Ishikawa (cell line): ENCODE data around the gene FOXQ1.

Experiments used
- CEBPB ChIP-seq: IDR thresholded peaks from 2 replicates; pipeline ENCODE4 v1.6.1; 2012
- CREB1 ChIP-seq: IDR thresholded peaks from 2 replicates; pipeline ENCODE4 v1.6.1; 2012; ENCODE audit warnings: low read depth
- EGR1 ChIP-seq: IDR thresholded peaks from 2 replicates; pipeline ENCODE4 v1.6.1; 2012
- EP300 ChIP-seq: IDR thresholded peaks from 2 replicates; pipeline ENCODE4 v1.6.1; 2012; ENCODE audit warnings: borderline replicate concordance
- FOXM1 ChIP-seq: IDR thresholded peaks from 2 replicates; pipeline ENCODE4 v1.6.1; 2012; ENCODE audit warnings: low read depth, borderline replicate concordance
- MAX ChIP-seq: IDR thresholded peaks from 2 replicates; pipeline ENCODE4 v1.6.1; 2012
- NFIC ChIP-seq: IDR thresholded peaks from 2 replicates; pipeline ENCODE4 v1.6.1; 2012
- RAD21 ChIP-seq: IDR thresholded peaks from 2 replicates; pipeline ENCODE4 v1.6.1; 2012; ENCODE audit warnings: low read depth
- REST ChIP-seq: IDR thresholded peaks from 2 replicates; pipeline ENCODE4 v1.6.1; 2012; ENCODE audit warnings: low read depth, mild to moderate bottlenecking
- TAF1 ChIP-seq: IDR thresholded peaks from 2 replicates; pipeline ENCODE4 v1.6.1; 2012; ENCODE audit warnings: low read depth, mild to moderate bottlenecking
- TCF12 ChIP-seq: IDR thresholded peaks from 2 replicates; pipeline ENCODE4 v1.6.1; 2012; ENCODE audit warnings: low read depth
- TEAD4 ChIP-seq: IDR thresholded peaks from 2 replicates; pipeline ENCODE4 v1.6.1; 2012
- USF1 ChIP-seq: IDR thresholded peaks from 2 replicates; pipeline ENCODE4 v1.6.1; 2012
- YY1 ChIP-seq: IDR thresholded peaks from 2 replicates; pipeline ENCODE4 v1.6.1; 2012; ENCODE audit warnings: low read depth
- ZBTB7A ChIP-seq: IDR thresholded peaks from 2 replicates; pipeline ENCODE4 v1.6.1; 2012; ENCODE audit warnings: low read depth

FOXQ1 gene

DNA sequence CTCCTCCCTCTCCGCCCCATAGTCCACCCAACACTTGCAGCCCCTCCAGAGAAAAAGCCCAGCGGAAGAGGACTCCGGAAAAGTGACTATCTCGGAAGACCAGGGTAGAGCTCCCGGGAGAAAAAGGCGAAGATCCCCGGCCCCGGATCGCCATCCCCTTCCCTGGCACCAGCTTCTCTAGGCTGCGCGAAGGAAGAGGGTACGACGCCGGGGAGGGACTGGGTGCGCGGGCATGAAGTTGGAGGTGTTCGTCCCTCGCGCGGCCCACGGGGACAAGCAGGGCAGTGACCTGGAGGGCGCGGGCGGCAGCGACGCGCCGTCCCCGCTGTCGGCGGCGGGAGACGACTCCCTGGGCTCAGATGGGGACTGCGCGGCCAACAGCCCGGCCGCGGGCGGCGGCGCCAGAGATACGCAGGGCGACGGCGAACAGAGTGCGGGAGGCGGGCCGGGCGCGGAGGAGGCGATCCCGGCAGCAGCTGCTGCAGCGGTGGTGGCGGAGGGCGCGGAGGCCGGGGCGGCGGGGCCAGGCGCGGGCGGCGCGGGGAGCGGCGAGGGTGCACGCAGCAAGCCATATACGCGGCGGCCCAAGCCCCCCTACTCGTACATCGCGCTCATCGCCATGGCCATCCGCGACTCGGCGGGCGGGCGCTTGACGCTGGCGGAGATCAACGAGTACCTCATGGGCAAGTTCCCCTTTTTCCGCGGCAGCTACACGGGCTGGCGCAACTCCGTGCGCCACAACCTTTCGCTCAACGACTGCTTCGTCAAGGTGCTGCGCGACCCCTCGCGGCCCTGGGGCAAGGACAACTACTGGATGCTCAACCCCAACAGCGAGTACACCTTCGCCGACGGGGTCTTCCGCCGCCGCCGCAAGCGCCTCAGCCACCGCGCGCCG lies 822 bp downstream of the FOXQ1 start:
- TF ChIP-seq TCF12 (no peak), ZBTB7A (0 out of 2 replicates have a peak, but pooled peaks have one; percentile 36)

DNA sequence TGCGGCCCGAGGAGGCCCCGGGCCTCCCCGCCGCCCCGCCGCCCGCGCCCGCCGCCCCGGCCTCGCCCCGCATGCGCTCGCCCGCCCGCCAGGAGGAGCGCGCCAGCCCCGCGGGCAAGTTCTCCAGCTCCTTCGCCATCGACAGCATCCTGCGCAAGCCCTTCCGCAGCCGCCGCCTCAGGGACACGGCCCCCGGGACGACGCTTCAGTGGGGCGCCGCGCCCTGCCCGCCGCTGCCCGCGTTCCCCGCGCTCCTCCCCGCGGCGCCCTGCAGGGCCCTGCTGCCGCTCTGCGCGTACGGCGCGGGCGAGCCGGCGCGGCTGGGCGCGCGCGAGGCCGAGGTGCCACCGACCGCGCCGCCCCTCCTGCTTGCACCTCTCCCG lies 1.5 kb downstream of the FOXQ1 start:
- TF ChIP-seq USF1 = no peak
- no peak for TF ChIP-seq TAF1
- no peak for TF ChIP-seq YY1
- TF ChIP-seq CREB1 = no peak
- TF ChIP-seq FOXM1 = no peak
- TF ChIP-seq TEAD4 = no peak
- no peak for TF ChIP-seq NFIC
- TF ChIP-seq ZBTB7A = no peak
- TF ChIP-seq RAD21 = no peak

DNA sequence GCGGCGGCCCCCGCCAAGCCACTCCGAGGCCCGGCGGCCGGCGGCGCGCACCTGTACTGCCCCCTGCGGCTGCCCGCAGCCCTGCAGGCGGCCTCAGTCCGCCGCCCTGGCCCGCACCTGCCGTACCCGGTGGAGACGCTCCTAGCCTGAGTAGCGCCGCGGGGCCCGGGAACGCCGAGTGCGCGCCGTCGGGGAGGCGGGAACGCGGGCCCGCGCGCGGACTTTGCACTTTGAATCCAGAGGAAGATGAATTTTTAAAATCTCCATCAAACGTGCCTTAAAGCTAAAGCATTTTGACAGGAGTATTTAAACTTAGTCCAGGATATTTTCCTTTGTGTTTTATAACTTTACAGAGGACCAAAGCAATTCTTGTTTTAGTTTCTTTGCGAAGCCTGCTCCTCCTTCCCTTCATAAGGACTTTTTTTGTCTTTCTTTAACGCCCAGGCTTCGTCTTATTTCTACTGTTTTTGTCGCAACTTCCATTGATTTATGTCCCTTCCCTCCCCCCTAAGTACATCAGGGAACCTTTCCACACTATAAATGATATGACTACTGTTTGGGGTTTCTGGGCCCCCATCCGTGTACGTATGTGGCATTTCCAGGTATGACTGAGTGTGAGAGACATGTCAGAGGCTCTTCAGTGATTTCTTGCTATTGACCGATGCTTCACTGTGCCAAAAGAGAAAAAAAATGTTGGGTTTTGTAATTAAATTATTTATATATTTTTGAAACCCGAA lies 2.0 kb downstream of the FOXQ1 start:
- no peak for TF ChIP-seq FOXM1
- TF ChIP-seq RAD21 = peak; percentile 32; the same call in 1 of the 2 replicates

- no peak for TF ChIP-seq RAD21
- TF ChIP-seq MAX = no peak
- TF ChIP-seq TAF1 = no peak
- TF ChIP-seq USF1 = no peak
- no peak for TF ChIP-seq ZBTB7A
- TF ChIP-seq REST = no peak
- no peak for TF ChIP-seq NFIC
- no peak for TF ChIP-seq CREB1
- no peak for TF ChIP-seq EGR1
- TF ChIP-seq EP300 = no peak
- no peak for TF ChIP-seq YY1
- no peak for TF ChIP-seq TCF12
- TF ChIP-seq TEAD4 = no peak
- TF ChIP-seq FOXM1 = no peak
Observed at GRCh38 chr6:1314617-1315016, 2.7 kb downstream of the FOXQ1 start.

DNA sequence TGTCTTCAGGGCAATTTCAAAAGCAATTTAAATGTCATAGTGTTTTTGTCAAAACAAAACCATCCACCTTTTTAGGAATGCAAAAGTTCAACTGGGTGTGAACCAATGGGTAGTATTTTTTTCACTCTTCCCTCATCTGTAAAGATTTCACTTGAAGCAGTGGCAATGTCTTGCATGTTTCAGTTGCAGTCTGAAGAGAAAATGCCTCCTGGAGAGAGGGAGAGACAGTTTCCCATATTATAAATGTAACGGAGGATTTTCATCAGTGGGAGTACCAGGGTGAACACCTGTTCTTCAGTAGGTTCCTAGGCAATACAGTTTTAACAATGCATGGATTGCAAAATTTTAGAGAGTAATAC lies 3.3 kb downstream of the FOXQ1 start:
- no peak for TF ChIP-seq EP300
- TF ChIP-seq FOXM1 = no peak
- TF ChIP-seq EGR1 = no peak
- TF ChIP-seq REST = no peak
- TF ChIP-seq TCF12 = no peak
- no peak for TF ChIP-seq CEBPB
- no peak for TF ChIP-seq CREB1
- TF ChIP-seq YY1 = no peak
- TF ChIP-seq MAX = no peak
- TF ChIP-seq NFIC = no peak
- TF ChIP-seq TEAD4 = no peak
- TF ChIP-seq TAF1 = no peak
- TF ChIP-seq RAD21 = no peak
- no peak for TF ChIP-seq USF1
- TF ChIP-seq ZBTB7A = no peak
